ENCODE data around the gene SEMA7A.

Gene SEMA7A

GRCh38 chr15:74384881-74385643, 48.7 kb downstream of the SEMA7A start:
- DNase-seq: no peak

- DNase-seq: no peak
These were observed 49.2 kb downstream of the SEMA7A start for GRCh38 chr15:74384566-74384880.

- no peak for DNase-seq
These were observed 49.8 kb downstream of the SEMA7A start for GRCh38 chr15:74383695-74384565.

- DNase-seq: no peak
These were observed 50.5 kb downstream of the SEMA7A start for GRCh38 chr15:74383286-74383685.

GRCh38 chr15:74382004-74382816, 51.5 kb downstream of the SEMA7A start:
- DNase-seq: no peak

GRCh38 chr15:74381481-74381880, 52.3 kb downstream of the SEMA7A start:
- DNase-seq: no peak

GRCh38 chr15:74381190-74381453, 52.6 kb downstream of the SEMA7A start:
- no peak for DNase-seq

GRCh38 chr15:74380361-74381189, 53.2 kb downstream of the SEMA7A start:
- no peak for DNase-seq

- DNase-seq: no peak
These were observed 54.9 kb downstream of the SEMA7A start for GRCh38 chr15:74378848-74379247.

GRCh38 chr15:74377831-74378766, 55.7 kb downstream of the SEMA7A start:
- DNase-seq: no peak

- DNase-seq: peak; percentile 23
These were observed 56.8 kb downstream of the SEMA7A start for GRCh38 chr15:74376825-74377581.

GRCh38 chr15:74376226-74376625, 57.5 kb downstream of the SEMA7A start:
- no peak for DNase-seq

GRCh38 chr15:74375303-74375693, 58.5 kb downstream of the SEMA7A start:
- DNase-seq: peak; percentile 29

- DNase-seq: no peak
These were observed 59.0 kb downstream of the SEMA7A start for GRCh38 chr15:74374648-74375302.

GRCh38 chr15:74373731-74374647, 59.8 kb downstream of the SEMA7A start:
- DNase-seq: peak; percentile 63

GRCh38 chr15:74373056-74373650, 60.6 kb downstream of the SEMA7A start:
- no peak for DNase-seq

GRCh38 chr15:74370471-74370870, 63.3 kb downstream of the SEMA7A start:
- DNase-seq: no peak

GRCh38 chr15:74369756-74370155, 64.0 kb downstream of the SEMA7A start:
- no peak for DNase-seq

Data from NCI-H2081 treated with DMSO at 0.1 percent for 48 hours (cell line).